ENCODE measurements around the gene ABHD10. TPM values are rescaled to one million over a fixed set of nuclear protein-coding genes. Genes with fewer than 3 reads are reported as not detected.

Gene ABHD10
- total RNA-seq, 1 donor from 2014 or later: 25.5 TPM

GRCh38 chr3:111961461-111962164 lies 17.2 kb upstream of the ABHD10 start:
- no peak overlapping the region for H3K4me3 Mint-ChIP-seq (ENCODE audit: unreplicated experiment)
- H3K27ac Mint-ChIP-seq (ENCODE audit: unreplicated experiment): peak overlapping the region; percentile 36
- DNase-seq (ENCODE audit: extremely low spot score, unreplicated experiment): no peak
- TF ChIP-seq CTCF (IDR thresholded peaks at IDR 0.05): no peak
- peaks cover 53% of the 10 kb centered on the region for H3K36me3 Mint-ChIP-seq (ENCODE audit: unreplicated experiment)
- peaks cover 8% of the 10 kb centered on the region for H3K4me1 Mint-ChIP-seq (ENCODE audit: unreplicated experiment)
- H3K9me3 Mint-ChIP-seq (ENCODE audit: unreplicated experiment): no peaks in the 10 kb centered on the region
- no peaks in the 10 kb centered on the region for H3K27me3 Mint-ChIP-seq (ENCODE audit: unreplicated experiment)

- no peaks in the 10 kb centered on the region for H3K27me3 Mint-ChIP-seq (ENCODE audit: unreplicated experiment)
- H3K4me3 Mint-ChIP-seq (ENCODE audit: unreplicated experiment): no peak overlapping the region
- H3K27ac Mint-ChIP-seq (ENCODE audit: unreplicated experiment): peak overlapping the region; percentile 52
- TF ChIP-seq CTCF (IDR thresholded peaks at IDR 0.05): no peak
- H3K36me3 Mint-ChIP-seq (ENCODE audit: unreplicated experiment): peaks cover 54% of the 10 kb centered on the region
- DNase-seq (ENCODE audit: extremely low spot score, unreplicated experiment): no peak
- no peaks in the 10 kb centered on the region for H3K9me3 Mint-ChIP-seq (ENCODE audit: unreplicated experiment)
- peaks cover 16% of the 10 kb centered on the region for H3K4me1 Mint-ChIP-seq (ENCODE audit: unreplicated experiment)
Observed at GRCh38 chr3:111963424-111963823, 15.4 kb upstream of the ABHD10 start.

- no peak for TF ChIP-seq CTCF (IDR thresholded peaks at IDR 0.05)
- no peaks in the 10 kb centered on the region for H3K9me3 Mint-ChIP-seq (ENCODE audit: unreplicated experiment)
- peaks cover 58% of the 10 kb centered on the region for H3K36me3 Mint-ChIP-seq (ENCODE audit: unreplicated experiment)
- no peak overlapping the region for H3K27ac Mint-ChIP-seq (ENCODE audit: unreplicated experiment)
- H3K4me1 Mint-ChIP-seq (ENCODE audit: unreplicated experiment): peaks cover 16% of the 10 kb centered on the region
- DNase-seq (ENCODE audit: extremely low spot score, unreplicated experiment): no peak
- no peak overlapping the region for H3K4me3 Mint-ChIP-seq (ENCODE audit: unreplicated experiment)
- H3K27me3 Mint-ChIP-seq (ENCODE audit: unreplicated experiment): no peaks in the 10 kb centered on the region
Observed at GRCh38 chr3:111965484-111965883, 13.3 kb upstream of the ABHD10 start.

- no peak overlapping the region for H3K4me3 Mint-ChIP-seq (ENCODE audit: unreplicated experiment)
- no peaks in the 10 kb centered on the region for H3K9me3 Mint-ChIP-seq (ENCODE audit: unreplicated experiment)
- peaks cover 58% of the 10 kb centered on the region for H3K36me3 Mint-ChIP-seq (ENCODE audit: unreplicated experiment)
- DNase-seq (ENCODE audit: extremely low spot score, unreplicated experiment): no peak
- peak overlapping the region; percentile 66 for H3K27ac Mint-ChIP-seq (ENCODE audit: unreplicated experiment)
- TF ChIP-seq CTCF (IDR thresholded peaks at IDR 0.05): no peak
- peaks cover 14% of the 10 kb centered on the region for H3K4me1 Mint-ChIP-seq (ENCODE audit: unreplicated experiment)
- no peaks in the 10 kb centered on the region for H3K27me3 Mint-ChIP-seq (ENCODE audit: unreplicated experiment)
Observed at GRCh38 chr3:111967068-111967467, 11.8 kb upstream of the ABHD10 start.

- Mint-ChIP-seq H3K4me1 (ENCODE audit: unreplicated experiment) (peaks cover 14% of the 10 kb centered on the region), H3K36me3 (ENCODE audit: unreplicated experiment) (peaks cover 58% of the 10 kb centered on the region), H3K9me3 (ENCODE audit: unreplicated experiment) (no peaks in the 10 kb centered on the region), H3K4me3 (ENCODE audit: unreplicated experiment) (no peak overlapping the region), H3K27ac (ENCODE audit: unreplicated experiment) (peak overlapping the region; percentile 66), H3K27me3 (ENCODE audit: unreplicated experiment) (no peaks in the 10 kb centered on the region)
- peak; percentile 90 for DNase-seq (ENCODE audit: extremely low spot score, unreplicated experiment)
- TF ChIP-seq CTCF (IDR thresholded peaks at IDR 0.05): peak; percentile 93
Observed at GRCh38 chr3:111967651-111968274, 11.1 kb upstream of the ABHD10 start.
